Right lobe of liver (tissue), 4 donors: Measurements from ENCODE around the gene CYSTM1.

Source experiments
- CTCF ChIP-seq, 4 donors: fragments of 200-600 bp in 3 of 4; fragments of 450-650 bp in 1 of 4; IDR thresholded peaks; one replicate each; pipeline versions ENCODE4 v1.5.1 to v1.8.0; 2016 to 2022; ENCODE audit warnings: antibody characterized with exemption in 4 of 4, mild to moderate bottlenecking in 2 of 4
- POLR2A ChIP-seq: fragments of 450-650 bp; IDR thresholded peaks from one replicate; pipeline ENCODE4 v1.6.1; 2017; ENCODE audit warnings: antibody characterized with exemption, mild to moderate bottlenecking
- donor health status: DM: no; HTN: no; CAD: no.
- donor health status: DM: no; HTN: no; CAD: no.
- donor health status: DM: no; HTN: yes; CAD: no.

GRCh38 chr5:140168371-140168770, 6.6 kb upstream of the CYSTM1 start:
- TF ChIP-seq POLR2A (no peak), CTCF (IDR thresholded peaks at IDR 0.05) (no peak)
